Brain microvascular endothelial cell (primary cell): ENCODE measurements around the gene CLDN9.

Experiments
- DNase-seq: peaks from one replicate; pipeline ENCODE4 v3.0.0-alpha.2; 2020
- H3K27ac ChIP-seq: fragments of 250-450 bp; sonication (Bioruptor Pico); 2 replicates; pipeline ENCODE4 v1.5.1; 2020; ENCODE audit warnings: mild to moderate bottlenecking, moderate library complexity
- H3K27me3 ChIP-seq: fragments of 250-450 bp; sonication (Bioruptor Pico); replicated peaks from 2 replicates; pipeline ENCODE4 v1.5.1; 2020; ENCODE audit warnings: mild to moderate bottlenecking
- H3K36me3 ChIP-seq: fragments of 250-450 bp; sonication (Bioruptor Pico); replicated peaks from 2 replicates; pipeline ENCODE4 v1.5.1; 2020; ENCODE audit warnings: mild to moderate bottlenecking
- H3K4me3 ChIP-seq: 2 replicates; pipeline ENCODE4 v1.5.1; 2011; ENCODE audit warnings: low read depth, mild to moderate bottlenecking, control low read depth, low read length, moderate library complexity
- in situ Hi-C: cut with HindIII; loops from 2 replicates; pipeline ENCODE4 v1.10.0; 2017; ENCODE audit warnings: low sequenced_read_pairs, low pct_ligation_motif_present
- TF ChIP-seq, protein P1 (sequence below): IDR thresholded peaks from 2 replicates; pipeline ENCODE4 v1.5.1; 2011; ENCODE audit warnings: low read depth, mild to moderate bottlenecking, moderate library complexity, low read length, control low read depth, inconsistent platforms; ENCODE audit errors: missing control alignments

CLDN9 gene

DNA sequence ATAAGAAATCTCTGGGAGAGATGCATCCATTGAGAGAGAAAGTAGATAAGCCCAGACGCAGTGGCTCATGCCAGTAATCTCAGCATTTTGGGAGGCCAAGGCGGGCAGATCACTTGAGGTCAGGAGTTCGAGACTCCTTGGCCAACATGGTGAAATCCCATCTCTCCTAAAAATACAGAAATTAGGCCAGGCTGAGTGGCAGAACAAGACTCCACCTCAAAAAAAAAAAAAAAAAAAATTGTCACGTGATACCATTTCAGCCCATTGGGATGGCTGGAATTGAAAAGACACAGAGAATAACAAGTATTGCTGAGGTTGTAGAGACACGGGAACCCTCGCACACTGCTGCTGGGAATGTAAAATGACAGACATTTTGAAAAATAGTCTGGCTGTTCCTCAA, 49.8 kb downstream of the CLDN9 start:
- H3K27me3 ChIP-seq: no peaks in the 10 kb centered on the region
- no peak overlapping the region for H3K4me3 ChIP-seq
- in situ Hi-C loops: no loop called here
- TF ChIP-seq, protein P1, sequence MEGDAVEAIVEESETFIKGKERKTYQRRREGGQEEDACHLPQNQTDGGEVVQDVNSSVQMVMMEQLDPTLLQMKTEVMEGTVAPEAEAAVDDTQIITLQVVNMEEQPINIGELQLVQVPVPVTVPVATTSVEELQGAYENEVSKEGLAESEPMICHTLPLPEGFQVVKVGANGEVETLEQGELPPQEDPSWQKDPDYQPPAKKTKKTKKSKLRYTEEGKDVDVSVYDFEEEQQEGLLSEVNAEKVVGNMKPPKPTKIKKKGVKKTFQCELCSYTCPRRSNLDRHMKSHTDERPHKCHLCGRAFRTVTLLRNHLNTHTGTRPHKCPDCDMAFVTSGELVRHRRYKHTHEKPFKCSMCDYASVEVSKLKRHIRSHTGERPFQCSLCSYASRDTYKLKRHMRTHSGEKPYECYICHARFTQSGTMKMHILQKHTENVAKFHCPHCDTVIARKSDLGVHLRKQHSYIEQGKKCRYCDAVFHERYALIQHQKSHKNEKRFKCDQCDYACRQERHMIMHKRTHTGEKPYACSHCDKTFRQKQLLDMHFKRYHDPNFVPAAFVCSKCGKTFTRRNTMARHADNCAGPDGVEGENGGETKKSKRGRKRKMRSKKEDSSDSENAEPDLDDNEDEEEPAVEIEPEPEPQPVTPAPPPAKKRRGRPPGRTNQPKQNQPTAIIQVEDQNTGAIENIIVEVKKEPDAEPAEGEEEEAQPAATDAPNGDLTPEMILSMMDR: no peak
- no peak for DNase-seq
- H3K36me3 ChIP-seq: no peaks in the 10 kb centered on the region
- no peak overlapping the region for H3K27ac ChIP-seq

DNA sequence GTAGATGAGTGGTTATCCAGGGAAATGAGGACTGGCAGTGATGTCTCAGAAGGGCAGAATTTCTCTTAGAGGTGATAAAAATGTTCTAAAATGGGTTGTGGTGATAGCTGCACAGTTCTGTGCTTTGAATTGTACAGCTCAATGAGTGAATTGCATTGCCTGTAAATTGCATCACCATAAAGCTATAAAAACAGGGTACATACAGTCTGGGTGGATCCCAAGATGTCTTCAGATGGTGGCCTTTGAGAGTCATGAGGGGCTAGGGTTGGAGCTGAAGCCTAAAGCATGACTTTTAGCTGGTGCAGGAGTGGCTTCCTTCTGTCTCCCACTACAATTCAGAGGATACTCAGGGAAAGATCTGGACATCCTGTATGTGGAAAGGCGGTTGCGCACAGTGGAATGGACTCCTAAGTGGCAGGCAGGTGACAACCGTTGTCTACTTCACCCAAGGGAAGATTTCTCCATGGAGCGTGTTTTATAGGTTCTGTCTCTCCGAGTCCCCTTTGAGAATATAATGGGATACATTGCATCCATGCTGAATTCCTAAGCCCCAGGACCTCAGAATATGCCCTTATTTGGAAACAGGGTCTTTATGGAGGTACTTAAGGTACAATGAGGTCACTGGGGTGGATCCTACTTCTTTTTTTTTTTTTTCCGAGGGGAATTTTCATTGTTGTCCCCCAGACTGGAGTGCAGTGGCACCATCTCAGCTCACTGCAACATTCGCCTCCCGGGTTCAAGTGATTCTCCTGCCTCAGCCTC, 51.1 kb downstream of the CLDN9 start:
- Histone ChIP-seq H3K27me3 (no peaks in the 10 kb centered on the region), H3K27ac (no peak overlapping the region), H3K4me3 (no peak overlapping the region), H3K36me3 (no peaks in the 10 kb centered on the region)
- in situ Hi-C loops: no loop called here
- DNase-seq: no peak
- TF ChIP-seq, protein P1: no peak
